ENCODE results near the gene TEDDM1. TPM values are rescaled to one million over a fixed set of nuclear protein-coding genes. Genes with fewer than 3 reads are reported as not detected.

Gene TEDDM1, protein sequence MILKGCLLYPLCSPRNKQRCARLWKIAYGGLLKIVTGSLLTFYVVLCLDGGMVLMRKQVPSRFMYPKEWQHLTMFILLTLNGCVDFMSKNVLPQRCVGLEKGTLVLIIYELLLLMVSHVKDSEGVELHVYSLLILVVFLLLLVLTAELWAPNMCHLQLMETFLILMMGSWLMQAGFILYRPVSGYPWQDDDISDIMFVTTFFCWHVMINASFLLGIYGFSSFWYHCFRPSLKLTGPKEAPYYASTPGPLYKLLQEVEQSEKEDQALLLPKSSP
- polyA plus RNA-seq = not detected in 2 replicates

DNA sequence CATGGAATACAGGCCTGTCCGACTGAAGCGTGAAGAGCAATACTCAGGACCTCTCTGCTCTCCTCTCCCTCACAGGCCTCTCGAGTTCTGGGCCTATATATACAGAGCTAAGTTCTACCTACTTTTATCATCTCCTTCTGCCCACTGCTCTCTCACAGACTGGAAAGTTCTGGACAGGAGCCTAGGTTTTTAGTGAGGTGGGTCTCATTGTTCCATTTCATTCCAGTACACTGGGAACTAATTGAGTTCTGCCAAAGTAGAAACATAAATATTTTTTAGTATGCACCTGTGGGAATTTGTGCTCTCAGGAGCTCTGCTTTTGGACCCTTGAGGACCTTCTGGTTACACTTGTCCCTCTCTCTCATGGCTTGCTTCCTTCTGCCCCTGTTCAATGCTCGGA lies at the start of gene TEDDM1:
TEDDM1 (minus strand) TSS at position 101 of the 400 bp plus-strand sequence. CDS start 182 bp downstream, outside the sequence.

DNA sequence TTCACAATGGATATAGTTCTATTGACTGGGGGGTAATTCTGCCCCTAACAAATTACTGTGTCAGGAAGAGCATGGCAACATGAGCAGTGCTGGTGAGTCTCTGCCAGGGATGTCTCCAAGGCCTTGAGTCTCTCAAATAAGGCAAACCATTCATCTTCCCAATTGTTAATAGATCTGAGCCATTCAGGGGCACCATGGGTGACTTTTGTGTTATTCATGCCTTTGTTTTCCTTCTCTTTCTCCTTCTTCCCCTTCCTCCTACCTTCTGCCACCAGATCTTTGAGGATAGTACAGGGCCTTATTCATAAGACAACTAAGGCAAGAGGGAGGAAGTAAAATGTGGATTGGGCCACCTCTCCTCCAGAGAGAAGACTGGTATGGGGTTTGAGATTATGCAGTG lies 49.6 kb upstream of the TEDDM1 start, which contains the start of gene RGSL1:
RGSL1 (plus strand) TSS at position 60 of the 400 bp plus-strand sequence; CDS start at position 80, 20 bp downstream.

DNA sequence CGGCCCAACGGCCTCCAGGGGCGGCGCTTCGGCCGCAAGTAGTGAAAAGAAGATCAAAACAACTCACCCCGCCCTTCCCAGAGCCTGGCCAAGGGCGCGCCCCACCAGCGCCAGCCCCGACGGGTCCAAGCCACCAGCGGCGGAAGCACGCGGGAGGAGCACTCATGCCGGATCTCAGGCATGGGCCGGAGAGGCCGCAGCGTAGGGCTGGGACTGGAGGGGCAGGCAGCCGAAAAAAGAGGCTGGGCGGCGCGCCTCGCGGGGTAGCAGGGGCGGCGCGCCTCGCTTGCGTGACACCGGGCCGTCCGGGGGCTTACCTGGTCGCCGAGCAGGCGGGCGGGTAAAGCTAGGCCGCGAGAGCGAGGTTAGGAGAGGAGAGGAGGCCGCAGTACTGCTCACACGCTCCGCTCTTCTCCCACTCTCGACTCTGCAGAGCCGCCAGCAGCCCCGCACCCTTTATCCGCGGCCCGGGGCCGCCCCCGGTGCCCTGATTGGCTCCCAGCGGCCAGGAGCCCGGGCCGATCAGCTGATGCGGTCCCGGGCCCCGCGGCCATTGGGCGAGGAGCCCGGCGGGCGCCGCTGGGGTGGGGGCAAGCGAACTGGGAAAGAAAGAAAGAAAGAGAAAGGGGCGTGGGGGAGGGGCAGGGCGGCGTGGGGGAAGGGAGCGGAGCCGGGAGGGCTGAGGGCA lies 9.0 kb downstream of the TEDDM1 start, which contains the start of gene GLUL:
GLUL (minus strand) TSS at position 429 of the 688 bp plus-strand sequence. CDS start 3,053 bp downstream, outside the sequence.

Other genes starting within 250 kb of the TEDDM1 start
- 119 and 125 TPM in 2 replicates for gene GLUL, start 8.9 kb downstream of the TEDDM1 start, polyA plus RNA-seq
- gene RGSL1, start 49.5 kb upstream of the TEDDM1 start, polyA plus RNA-seq = 0.13 TPM in 1 of 2 replicates, not detected in the other
- 5.5 and 7.1 TPM in 2 replicates for gene RNASEL, start 188.6 kb upstream of the TEDDM1 start, polyA plus RNA-seq
- gene RGS16, start 203.7 kb upstream of the TEDDM1 start, polyA plus RNA-seq = 102 and 163 TPM in 2 replicates